Testis (tissue), 2 donors: ENCODE measurements around the gene PSTPIP1.

ENCODE experiments used
- POLR2A ChIP-seq: fragments of 450-650 bp; IDR thresholded peaks from one replicate; pipeline ENCODE4 v1.6.1; 2017; ENCODE audit warnings: antibody characterized with exemption, mild to moderate bottlenecking, moderate library complexity
- TF ChIP-seq, protein P1 (sequence below), 3 experiments: fragments of 450-650 bp in 2 of 3; fragments of 200-600 bp in 1 of 3; sonication (generic) in 1 of 3; IDR thresholded peaks; one replicate each; pipeline ENCODE4 v1.5.1; 2016 to 2019; ENCODE audit warnings: antibody characterized with exemption in 3 of 3, mild to moderate bottlenecking in 2 of 3, moderate library complexity in 1 of 3

DNA sequence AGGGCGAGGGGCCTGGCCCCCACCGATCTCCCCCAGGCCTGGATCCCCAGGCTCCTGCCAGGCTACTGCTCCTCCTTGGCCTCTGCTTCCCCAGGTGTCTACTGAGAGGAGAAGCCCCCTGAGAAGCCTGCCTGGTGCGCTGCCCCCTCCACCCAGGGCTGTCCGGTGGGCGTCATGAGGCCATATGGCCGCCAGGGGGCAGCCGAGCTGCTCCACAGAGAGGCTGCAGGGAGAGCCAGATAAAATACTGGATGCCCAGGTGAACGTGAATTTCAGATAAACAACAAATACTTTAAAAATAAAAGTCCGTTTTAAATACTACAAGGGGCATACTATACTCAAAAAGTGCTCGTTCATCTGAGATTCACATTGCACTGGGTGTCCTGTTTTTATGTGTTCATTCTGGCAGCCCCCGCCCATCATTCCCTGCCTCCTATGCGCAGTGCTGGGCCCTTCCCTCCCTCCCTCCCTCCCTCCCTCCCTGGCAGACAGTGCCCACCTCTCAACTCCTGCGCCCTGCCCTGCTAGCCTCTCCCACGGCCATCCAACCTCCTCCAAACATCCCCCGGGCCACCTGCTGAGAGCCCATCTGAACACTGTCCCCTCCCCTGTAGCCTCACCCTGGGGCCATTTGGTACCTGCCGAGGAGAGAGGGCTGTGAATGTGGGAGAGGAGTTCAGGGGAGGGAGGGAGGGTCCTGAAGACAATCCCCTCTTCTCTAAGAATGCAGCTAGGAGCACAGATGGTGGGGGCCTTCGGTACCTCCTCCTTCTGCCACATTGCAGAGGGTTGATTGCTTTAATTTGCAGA is 29.6 kb downstream of the PSTPIP1 start:
- TF ChIP-seq, protein P1, sequence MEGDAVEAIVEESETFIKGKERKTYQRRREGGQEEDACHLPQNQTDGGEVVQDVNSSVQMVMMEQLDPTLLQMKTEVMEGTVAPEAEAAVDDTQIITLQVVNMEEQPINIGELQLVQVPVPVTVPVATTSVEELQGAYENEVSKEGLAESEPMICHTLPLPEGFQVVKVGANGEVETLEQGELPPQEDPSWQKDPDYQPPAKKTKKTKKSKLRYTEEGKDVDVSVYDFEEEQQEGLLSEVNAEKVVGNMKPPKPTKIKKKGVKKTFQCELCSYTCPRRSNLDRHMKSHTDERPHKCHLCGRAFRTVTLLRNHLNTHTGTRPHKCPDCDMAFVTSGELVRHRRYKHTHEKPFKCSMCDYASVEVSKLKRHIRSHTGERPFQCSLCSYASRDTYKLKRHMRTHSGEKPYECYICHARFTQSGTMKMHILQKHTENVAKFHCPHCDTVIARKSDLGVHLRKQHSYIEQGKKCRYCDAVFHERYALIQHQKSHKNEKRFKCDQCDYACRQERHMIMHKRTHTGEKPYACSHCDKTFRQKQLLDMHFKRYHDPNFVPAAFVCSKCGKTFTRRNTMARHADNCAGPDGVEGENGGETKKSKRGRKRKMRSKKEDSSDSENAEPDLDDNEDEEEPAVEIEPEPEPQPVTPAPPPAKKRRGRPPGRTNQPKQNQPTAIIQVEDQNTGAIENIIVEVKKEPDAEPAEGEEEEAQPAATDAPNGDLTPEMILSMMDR (IDR thresholded peaks at IDR 0.05) = peak; percentile 89 to 97 (median 90)
- TF ChIP-seq POLR2A = no peak
